Measurements from ENCODE around the gene RAPSN. TPM values are rescaled to one million over a fixed set of nuclear protein-coding genes. Genes with fewer than 3 reads are reported as not detected.

RAPSN gene
- total RNA-seq, 1 experiment from 2014 or later, result not detected

DNA sequence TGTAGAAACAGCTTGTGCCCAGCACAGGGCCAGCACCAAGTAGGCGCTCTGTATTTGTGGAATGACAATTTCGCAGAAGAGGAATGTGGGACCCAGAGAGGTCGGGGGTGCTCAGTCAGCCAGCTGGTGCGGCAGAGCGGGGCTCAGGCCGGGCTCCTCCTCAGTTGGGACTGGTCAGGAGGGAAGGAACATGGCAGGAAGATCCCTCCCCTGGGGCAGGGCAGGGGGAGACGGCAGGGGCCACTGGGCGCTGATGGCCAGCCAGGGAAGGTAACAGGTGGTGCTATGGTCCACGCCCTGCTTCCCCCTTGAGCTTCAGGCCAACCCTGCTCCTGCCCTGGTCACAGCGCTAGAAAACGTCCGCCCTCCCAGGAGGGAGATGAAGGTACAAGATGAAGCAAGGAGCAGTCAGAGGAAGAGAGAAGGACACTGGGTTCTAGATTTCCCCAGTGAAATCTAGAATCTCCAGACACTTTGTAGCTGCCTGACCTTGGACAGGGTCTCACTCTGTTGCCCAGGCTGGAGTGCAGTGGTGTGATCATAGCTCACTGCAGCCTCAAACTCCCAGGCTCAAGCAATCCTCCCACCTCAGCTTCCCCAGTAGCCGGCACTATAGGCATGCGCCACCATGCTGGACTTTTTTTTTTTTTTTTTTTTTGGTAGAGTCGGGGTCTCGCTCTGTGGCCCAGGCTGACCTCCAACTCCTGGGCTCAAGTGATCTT, 57.1 kb downstream of the RAPSN start:
- POLR2A ChIA-PET (ENCODE audit: unreplicated experiment), result interaction anchor here (0.6 kb wide), 1 partner anchor 22 kb away, joined by 8 read pairs; no protein-coding TSS in a partner anchor
- CTCF ChIA-PET, result no interaction called here

DNA sequence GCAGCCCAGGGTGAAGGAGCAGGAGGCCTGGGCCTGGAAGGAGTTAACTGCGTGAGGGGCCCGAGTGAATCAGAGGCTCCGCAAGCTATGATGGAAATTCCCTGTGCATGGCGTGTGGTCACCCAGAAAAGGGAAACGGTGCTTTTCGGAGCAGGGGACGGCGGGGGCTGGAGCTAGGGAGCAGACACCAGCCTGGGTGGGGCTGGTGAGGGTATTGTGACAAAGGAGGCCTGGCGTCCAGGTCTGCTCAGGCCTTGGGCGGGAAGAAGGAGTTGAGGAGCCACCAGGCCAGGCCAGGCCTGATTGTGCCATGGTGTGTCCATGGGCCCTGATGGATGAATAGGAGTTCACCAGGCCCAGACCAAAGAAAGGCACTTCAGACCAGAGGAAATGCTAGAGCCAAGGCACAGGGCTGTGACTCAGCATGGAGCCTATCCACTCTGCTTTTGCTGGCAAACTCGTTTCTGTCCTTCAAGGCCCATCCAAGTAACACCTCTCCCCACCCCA, 57.8 kb downstream of the RAPSN start:
- ChIA-PET POLR2A (ENCODE audit: unreplicated experiment) (no interaction called here), CTCF (no interaction called here)
- no peaks in the 10 kb centered on the region for H4K20me1 ChIP-seq (ENCODE audit: low read length)
- no TSS peak for BruUV-seq (replicated peaks)
- no peak overlapping the region for H3K4me3 ChIP-seq (ENCODE audit: low read length)
- no peaks in the 10 kb centered on the region for H3K9me2 ChIP-seq (replicated peaks; ENCODE audit: low read length)
- no peak overlapping the region for H3K27ac ChIP-seq (ENCODE audit: low read length)
- DNase-seq, result no peak
- H3K9me3 ChIP-seq (ENCODE audit: low read length), result no peaks in the 10 kb centered on the region
- H3F3A ChIP-seq (ENCODE audit: low read length, unreplicated experiment), result no peaks in the 10 kb centered on the region
- TF ChIP-seq EZH2 (IDR thresholded peaks at IDR 0.05; ENCODE audit: low read length, unreplicated experiment), result no peak
- TF ChIP-seq CTCF (conservative IDR thresholded peaks at IDR 0.05; ENCODE audit: low read depth, low read length), result no peak
- no peak for TF ChIP-seq EZH2phosphoT487 (IDR thresholded peaks at IDR 0.05; ENCODE audit: borderline replicate concordance, low read length)
- no peak for ATAC-seq
- H3K4me1 ChIP-seq (ENCODE audit: insufficient read depth, low read length), result no peaks in the 10 kb centered on the region
- H3K9ac ChIP-seq (ENCODE audit: low read length), result no peak overlapping the region
- no peak overlapping the region for H3K4me2 ChIP-seq (ENCODE audit: low read length)
- no peaks in the 10 kb centered on the region for H3K36me3 ChIP-seq (ENCODE audit: low read depth, low read length)
- H2AFZ ChIP-seq (ENCODE audit: low read length), result no peak overlapping the region
- intact Hi-C loops (cut with micrococcal nuclease), result no loop called here
- no peaks in the 10 kb centered on the region for H3K27me3 ChIP-seq (ENCODE audit: low read length)
- H3K79me2 ChIP-seq (ENCODE audit: low read length), result no peaks in the 10 kb centered on the region

More for the DNA sequence above, 57.1 kb downstream of the RAPSN start:
- no peak overlapping the region for H3K4me3 ChIP-seq (ENCODE audit: low read length)
- TF ChIP-seq CTCF (conservative IDR thresholded peaks at IDR 0.05; ENCODE audit: low read depth, low read length) (no peak), EZH2 (IDR thresholded peaks at IDR 0.05; ENCODE audit: low read length, unreplicated experiment) (no peak), EZH2phosphoT487 (IDR thresholded peaks at IDR 0.05; ENCODE audit: borderline replicate concordance, low read length) (no peak)
- H3K79me2 ChIP-seq (ENCODE audit: low read length), result no peaks in the 10 kb centered on the region
- H3K9me3 ChIP-seq (ENCODE audit: low read length), result no peaks in the 10 kb centered on the region
- no peak overlapping the region for H2AFZ ChIP-seq (ENCODE audit: low read length)
- intact Hi-C loops (cut with micrococcal nuclease), result no loop called here
- no peaks in the 10 kb centered on the region for H3F3A ChIP-seq (ENCODE audit: low read length, unreplicated experiment)
- no peaks in the 10 kb centered on the region for H4K20me1 ChIP-seq (ENCODE audit: low read length)
- ATAC-seq (no peak), DNase-seq (no peak)
- no peaks in the 10 kb centered on the region for H3K27me3 ChIP-seq (ENCODE audit: low read length)
- H3K4me2 ChIP-seq (ENCODE audit: low read length), result no peak overlapping the region
- H3K9me2 ChIP-seq (replicated peaks; ENCODE audit: low read length), result no peaks in the 10 kb centered on the region
- H3K36me3 ChIP-seq (ENCODE audit: low read depth, low read length), result no peaks in the 10 kb centered on the region
- no peak overlapping the region for H3K9ac ChIP-seq (ENCODE audit: low read length)
- no peaks in the 10 kb centered on the region for H3K4me1 ChIP-seq (ENCODE audit: insufficient read depth, low read length)
- no peak overlapping the region for H3K27ac ChIP-seq (ENCODE audit: low read length)
- no TSS peak for BruUV-seq (replicated peaks)

- no peaks in the 10 kb centered on the region for H3K9me2 ChIP-seq (replicated peaks; ENCODE audit: low read length)
- H3K4me3 ChIP-seq (ENCODE audit: low read length), result no peak overlapping the region
- no peak overlapping the region for H2AFZ ChIP-seq (ENCODE audit: low read length)
- H4K20me1 ChIP-seq (ENCODE audit: low read length), result no peaks in the 10 kb centered on the region
- no peaks in the 10 kb centered on the region for H3K36me3 ChIP-seq (ENCODE audit: low read depth, low read length)
- POLR2A ChIA-PET (ENCODE audit: unreplicated experiment), result no interaction called here
- no peaks in the 10 kb centered on the region for H3F3A ChIP-seq (ENCODE audit: low read length, unreplicated experiment)
- no peak overlapping the region for H3K27ac ChIP-seq (ENCODE audit: low read length)
- H3K9me3 ChIP-seq (ENCODE audit: low read length), result no peaks in the 10 kb centered on the region
- no peak for TF ChIP-seq EZH2 (IDR thresholded peaks at IDR 0.05; ENCODE audit: low read length, unreplicated experiment)
- no peak for TF ChIP-seq CTCF (conservative IDR thresholded peaks at IDR 0.05; ENCODE audit: low read depth, low read length)
- TF ChIP-seq EZH2phosphoT487 (IDR thresholded peaks at IDR 0.05; ENCODE audit: borderline replicate concordance, low read length), result no peak
- H3K79me2 ChIP-seq (ENCODE audit: low read length), result no peaks in the 10 kb centered on the region
- no peak for ATAC-seq
- H3K9ac ChIP-seq (ENCODE audit: low read length), result no peak overlapping the region
- CTCF ChIA-PET, result no interaction called here
- intact Hi-C loops (cut with micrococcal nuclease), result no loop called here
- BruUV-seq (replicated peaks), result no TSS peak
- no peak overlapping the region for H3K4me2 ChIP-seq (ENCODE audit: low read length)
- no peaks in the 10 kb centered on the region for H3K27me3 ChIP-seq (ENCODE audit: low read length)
- DNase-seq, result no peak
- H3K4me1 ChIP-seq (ENCODE audit: insufficient read depth, low read length), result no peaks in the 10 kb centered on the region
Measured at GRCh38 chr11:47390422-47390760, 58.5 kb downstream of the RAPSN start.
